ENCODE measurements around the gene ATP6V1C2.
A peak's percentile ranks its signal among the peaks of the same experiment; 100 is the strongest.
"Not testable (repeated sequence)": the region's sequence is repeated elsewhere in the genome, so short reads cannot be mapped to it uniquely, and the experiment has no call there.

ATP6V1C2 gene

GRCh38 chr2:10786240-10786982, 65.0 kb downstream of the ATP6V1C2 start:
- no peak for DNase-seq (ENCODE audit: low spot score)

- DNase-seq (ENCODE audit: low spot score) = no peak
Observed at GRCh38 chr2:10787176-10787968, 65.9 kb downstream of the ATP6V1C2 start.

- DNase-seq (ENCODE audit: low spot score) = no peak
Observed at GRCh38 chr2:10788855-10789254, 67.4 kb downstream of the ATP6V1C2 start.

- no peak for DNase-seq (ENCODE audit: low spot score)
Observed at GRCh38 chr2:10790228-10790973, 69.0 kb downstream of the ATP6V1C2 start.

- DNase-seq (ENCODE audit: low spot score) = no peak
Observed at GRCh38 chr2:10792001-10792634, 70.7 kb downstream of the ATP6V1C2 start.

- DNase-seq (ENCODE audit: low spot score) = no peak
Observed at GRCh38 chr2:10792660-10793400, 71.4 kb downstream of the ATP6V1C2 start.

- no peak for DNase-seq (ENCODE audit: low spot score)
Observed at GRCh38 chr2:10793816-10794215, 72.4 kb downstream of the ATP6V1C2 start.

- DNase-seq (ENCODE audit: low spot score) = no peak
Observed at GRCh38 chr2:10794876-10795275, 73.4 kb downstream of the ATP6V1C2 start.

- DNase-seq (ENCODE audit: low spot score) = no peak
Observed at GRCh38 chr2:10795508-10796046, 74.1 kb downstream of the ATP6V1C2 start.

GRCh38 chr2:10796703-10797102, 75.3 kb downstream of the ATP6V1C2 start:
- DNase-seq (ENCODE audit: low spot score) = no peak

- no peak for DNase-seq (ENCODE audit: low spot score)
Observed at GRCh38 chr2:10798783-10799182, 77.4 kb downstream of the ATP6V1C2 start.

- DNase-seq (ENCODE audit: low spot score) = no peak
Observed at GRCh38 chr2:10800163-10800562, 78.7 kb downstream of the ATP6V1C2 start.

GRCh38 chr2:10802657-10803056, 81.2 kb downstream of the ATP6V1C2 start:
- no peak for DNase-seq (ENCODE audit: low spot score)

- not testable (repeated sequence) for DNase-seq (ENCODE audit: low spot score)
Observed at GRCh38 chr2:10805990-10806389, 84.6 kb downstream of the ATP6V1C2 start.

GRCh38 chr2:10806543-10806942, 85.1 kb downstream of the ATP6V1C2 start:
- DNase-seq (ENCODE audit: low spot score) = no peak

- DNase-seq (ENCODE audit: low spot score) = no peak
Observed at GRCh38 chr2:10810202-10811161, 89.1 kb downstream of the ATP6V1C2 start.

- no peak for DNase-seq (ENCODE audit: low spot score)
Observed at GRCh38 chr2:10811517-10811916, 90.1 kb downstream of the ATP6V1C2 start.

GRCh38 chr2:10812362-10813162, 91.1 kb downstream of the ATP6V1C2 start, which contains the start of gene PDIA6:
PDIA6 (minus strand) TSS chr2:10812785; CDS start chr2:10812696, 89 bp downstream.
- DNase-seq (ENCODE audit: low spot score) = peak; percentile 95
